K562 (cell line): ENCODE data around the gene UQCC2. TPM values are rescaled to one million over a fixed set of nuclear protein-coding genes. Genes with fewer than 3 reads are reported as not detected.

Experiments
- ATAC-seq: fragments of 200-7000 bp; cut with Tn5 transposase; 3 replicates; pipeline ENCODE4 v1.9.1; 2020; ENCODE audit warnings: moderate library complexity
- BruUV-seq: library from RNA; stranded (reverse); fragments of 400-500 nt; replicated peaks from 2 replicates; lab custom pipeline; 2021; lab: Mats Ljungman, UMichigan
- CTCF ChIA-PET: fragments of 300-600 bp; formaldehyde crosslinking; extraction: SDS; loops from one replicate; lab custom pipeline; 2021; ENCODE audit warnings: low intra/inter-chr PET ratio; lab: Yijun Ruan, JAX
- POLR2A ChIA-PET: fragments of 300-600, 350-650 bp; sonication (Branson Sonifier 250); formaldehyde crosslinking; extraction: SDS; loops from one replicate; lab custom pipeline; 2021; ENCODE audit warnings: antibody characterized with exemption, inconsistent platforms; lab: Yijun Ruan, JAX
- DNase-seq, 4 experiments: peaks; one replicate each; pipeline versions ENCODE4 v3.0.0 to v3.0.0-alpha.2; 2011 to 2018; ENCODE audit warnings: low spot score in 3 of 4, mixed read lengths in 3 of 4; ENCODE audit errors: extremely low read depth in 1 of 4
- FAIRE-seq: peaks from 2 replicates; lab custom pipeline; 2011; peaks lifted over from hg19 to GRCh38; lab: Jason Lieb, UNC
- H2AFZ ChIP-seq: 2 replicates; pipeline ENCODE4 v1.6.0; 2011; ENCODE audit warnings: low read depth, low read length, control low read depth, inconsistent platforms
- H3K27ac ChIP-seq: fragments of 200-600 bp; 3 replicates; pipeline ENCODE4 v1.8.0; 2011; ENCODE audit warnings: low read depth, mild to moderate bottlenecking, control low read depth, inconsistent platforms, low read length, moderate library complexity, mixed read lengths; ENCODE audit errors: extremely low read depth
- H3K27me3 ChIP-seq, 2 experiments: fragments of 300-600 bp in 1 of 2; 2 replicates in 1 of 2; 3 replicates in 1 of 2; pipeline versions ENCODE4 v1.6.0 to v1.8.0; 2011; ENCODE audit warnings: inconsistent platforms in 2 of 2, low read length in 2 of 2, mild to moderate bottlenecking in 1 of 2, mixed read lengths in 1 of 2, moderate library complexity in 1 of 2; ENCODE audit not compliant: control insufficient read depth in 2 of 2, insufficient read depth in 2 of 2
- H3K36me3 ChIP-seq: fragments of 300-600 bp; 3 replicates; pipeline ENCODE4 v1.8.0; 2011; ENCODE audit warnings: mild to moderate bottlenecking, low read length, inconsistent platforms; ENCODE audit not compliant: control insufficient read depth, insufficient read depth
- H3K4me1 ChIP-seq, 2 experiments: fragments of 200-600 bp in 1 of 2; replicated peaks in 1 of 2; 2 replicates in 1 of 2; 3 replicates in 1 of 2; pipeline versions ENCODE4 v1.5.1 to v1.8.0; 2011; ENCODE audit warnings: inconsistent platforms in 2 of 2, low read length in 2 of 2, mild to moderate bottlenecking in 1 of 2, mixed read lengths in 1 of 2, moderate library complexity in 1 of 2; ENCODE audit not compliant: control insufficient read depth in 2 of 2, insufficient read depth in 2 of 2
- H3K4me2 ChIP-seq: 2 replicates; pipeline ENCODE4 v1.6.1; 2011; ENCODE audit warnings: low read length, control low read depth, inconsistent platforms, mixed read lengths; ENCODE audit not compliant: insufficient read depth
- H3K4me3 ChIP-seq: fragments of 200-600 bp; sonication (generic), shearing (Covaris generic); 2 replicates; pipeline ENCODE4 v1.5.1; 2016; ENCODE audit warnings: control low read depth, inconsistent platforms
- H3K79me2 ChIP-seq: fragments of 200-600 bp; 3 replicates; pipeline ENCODE4 v1.8.0; 2011; ENCODE audit warnings: low read length, inconsistent platforms; ENCODE audit not compliant: control insufficient read depth, insufficient read depth
- H3K9ac ChIP-seq, 2 experiments: 2 replicates each; pipeline versions ENCODE4 v1.6.0 to v1.6.1; 2011; ENCODE audit warnings: low read depth in 2 of 2, low read length in 2 of 2, control low read depth in 1 of 2, inconsistent platforms in 1 of 2, mild to moderate bottlenecking in 1 of 2, mixed read lengths in 1 of 2; ENCODE audit not compliant: insufficient read depth in 1 of 2
- H3K9me1 ChIP-seq: one replicate; pipeline ENCODE4 v1.6.0; 2011; ENCODE audit warnings: inconsistent platforms, mild to moderate bottlenecking, low read length, moderate library complexity; ENCODE audit not compliant: control insufficient read depth, insufficient read depth
- H3K9me3 ChIP-seq: replicated peaks from 2 replicates; pipeline ENCODE4 v1.5.1; 2011; ENCODE audit warnings: low read depth, low read length, inconsistent platforms; ENCODE audit not compliant: control insufficient read depth, insufficient read depth
- H4K20me1 ChIP-seq: replicated peaks from 2 replicates; pipeline ENCODE4 v1.6.1; 2011; ENCODE audit warnings: low read length, inconsistent platforms, mixed read lengths; ENCODE audit not compliant: control insufficient read depth, insufficient read depth
- ARNT ChIP-seq, 2 experiments: fragments of 450-650 bp; IDR thresholded peaks; 2 replicates each; pipeline ENCODE4 v1.6.1; 2016; ENCODE audit warnings: mild to moderate bottlenecking in 1 of 2
- ETV1 ChIP-seq: fragments of 450-650 bp; conservative IDR thresholded peaks from 2 replicates; pipeline ENCODE4 v1.6.1; 2016; ENCODE audit warnings: missing genetic modification characterization, control low read depth, low read depth, missing compliant biosample characterization
- FOXJ3 ChIP-seq: sonication (generic); formaldehyde crosslinking; IDR thresholded peaks from 2 replicates; pipeline ENCODE4 v1.4.0; 2020; ENCODE audit warnings: mild to moderate bottlenecking, missing genetic modification reagents
- FOXP1 ChIP-seq: sonication (generic); formaldehyde crosslinking; IDR thresholded peaks from 2 replicates; pipeline ENCODE4 v1.8.0; 2022; ENCODE audit warnings: mild to moderate bottlenecking, missing genetic modification reagents
- MIER1 ChIP-seq: fragments of 450-650 bp; IDR thresholded peaks from 2 replicates; pipeline ENCODE4 v1.6.1; 2016; ENCODE audit warnings: antibody characterized with exemption, mild to moderate bottlenecking, low read depth
- NBN ChIP-seq: fragments of 450-650 bp; IDR thresholded peaks from 2 replicates; pipeline ENCODE4 v1.6.1; 2016; ENCODE audit warnings: low read depth, mild to moderate bottlenecking
- SAP30 ChIP-seq: fragments of 200-600 bp; sonication (generic); IDR thresholded peaks from 2 replicates; pipeline ENCODE4 v1.6.1; 2012; ENCODE audit warnings: borderline replicate concordance, low read depth, mild to moderate bottlenecking, moderate library complexity, low read length, control low read depth, inconsistent platforms; ENCODE audit not compliant: insufficient read depth, poor library complexity, severe bottlenecking
- SMAD2 ChIP-seq: fragments of 150-350 bp; IDR thresholded peaks from 2 replicates; pipeline ENCODE4 v1.6.1; 2014; ENCODE audit warnings: low read depth, mild to moderate bottlenecking, low read length
- TEAD1 ChIP-seq, 2 experiments: fragments of 450-650 bp in 1 of 2; sonication (generic) in 1 of 2; formaldehyde crosslinking; IDR thresholded peaks; 2 replicates each; pipeline versions ENCODE4 v1.4.0 to v1.8.0; 2020 to 2022; ENCODE audit warnings: mild to moderate bottlenecking in 2 of 2, missing genetic modification reagents in 1 of 2
- ZNF175 ChIP-seq: fragments of 200-800 bp; sonication (Bioruptor generic); IDR thresholded peaks from 2 replicates; pipeline ENCODE4 v1.6.1; 2016; ENCODE audit warnings: low read depth, mild to moderate bottlenecking, missing genetic modification characterization, missing compliant biosample characterization
- ZNF699 ChIP-seq: fragments of 250-450 bp; sonication (Bioruptor Pico); IDR thresholded peaks from 2 replicates; pipeline ENCODE4 v1.8.0; 2021; ENCODE audit warnings: mild to moderate bottlenecking, moderate library complexity; ENCODE audit not compliant: insufficient replicate concordance
- WGBS: fragments of 100-300 bp; shearing (Covaris generic); methylation state at CpG from one replicate; pipeline ENCODE4 v1.1.6; 2016; ENCODE audit warnings: low coverage, mixed read lengths; ENCODE audit not compliant: insufficient coverage; ENCODE audit errors: missing lambda C conversion rate; 5-methylcytosine and 5-hydroxymethylcytosine counted together
- in situ Hi-C: fragments of 300-500 bp; cut with MboI; formaldehyde crosslinking; loops from 4 replicates; pipeline ENCODE4 v1.15.0; 2018; ENCODE audit warnings: inconsistent platforms, mixed read lengths
- intact Hi-C: fragments of 100-400 bp; cut with micrococcal nuclease; formaldehyde crosslinking; loops from 2 replicates; pipeline ENCODE4 v1.14.2; 2022
- polyA plus RNA-seq, 8 experiments: library from polyadenylated mRNA; depleted of rRNA in 4 of 8; stranded (reverse) in 5 of 8; unstranded in 3 of 8; fragments of >200 nt; fragmentation: Nextera tagmentation in 2 of 8; fragmentation: Illumina TruSeq in 1 of 8; extraction: Ambion mirVana in 2 of 8; extraction: Trizol in 1 of 8; gene quantifications; 2 replicates each; pipeline versions ENCODE4 v1.2.1 to v1.2.3, GENCODE V29; 2011 to 2014; ENCODE audit warnings: inconsistent platforms in 1 of 8, missing spikeins in 1 of 8
- total RNA-seq, 7 experiments: library from RNA; depleted of rRNA in 6 of 7; stranded (reverse); fragments of >200 nt in 6 of 7; fragmentation: Illumina TruSeq in 2 of 7; extraction: Trizol in 2 of 7; gene quantifications; 2 replicates each; pipeline versions ENCODE4 v1.2.1 to v1.2.3, GENCODE V29; 2011 to 2021; ENCODE audit warnings: low replicate concordance in 1 of 7
- TF ChIP-seq, protein P1 (sequence below): fragments of 450-650 bp; IDR thresholded peaks from 2 replicates; pipeline ENCODE4 v1.6.1; 2016; ENCODE audit warnings: mild to moderate bottlenecking
- TF ChIP-seq, protein P2 (sequence below), 2 experiments: IDR thresholded peaks; 2 replicates each; pipeline ENCODE4 v1.6.1; 2011; ENCODE audit warnings: borderline replicate concordance in 1 of 2, control low read depth in 1 of 2, low read depth in 1 of 2, low read length in 1 of 2, mild to moderate bottlenecking in 1 of 2, mixed read lengths in 1 of 2, moderate library complexity in 1 of 2; ENCODE audit not compliant: insufficient read depth in 1 of 2, insufficient read length in 1 of 2, poor library complexity in 1 of 2, severe bottlenecking in 1 of 2; ENCODE audit errors: extremely low read depth in 1 of 2
- TF ChIP-seq, protein P3 (sequence below): IDR thresholded peaks from 3 replicates; pipeline ENCODE4 v1.6.1; 2011; ENCODE audit warnings: borderline replicate concordance, mild to moderate bottlenecking, moderate library complexity; ENCODE audit not compliant: insufficient read length; ENCODE audit errors: extremely low read depth

Gene UQCC2
- total and polyA plus RNA-seq, 9 of the 15 experiments (the other 6 are each of a cell fraction or from before 2014, with no cell fraction given) = 58.5 to 927 (median 158) TPM

DNA sequence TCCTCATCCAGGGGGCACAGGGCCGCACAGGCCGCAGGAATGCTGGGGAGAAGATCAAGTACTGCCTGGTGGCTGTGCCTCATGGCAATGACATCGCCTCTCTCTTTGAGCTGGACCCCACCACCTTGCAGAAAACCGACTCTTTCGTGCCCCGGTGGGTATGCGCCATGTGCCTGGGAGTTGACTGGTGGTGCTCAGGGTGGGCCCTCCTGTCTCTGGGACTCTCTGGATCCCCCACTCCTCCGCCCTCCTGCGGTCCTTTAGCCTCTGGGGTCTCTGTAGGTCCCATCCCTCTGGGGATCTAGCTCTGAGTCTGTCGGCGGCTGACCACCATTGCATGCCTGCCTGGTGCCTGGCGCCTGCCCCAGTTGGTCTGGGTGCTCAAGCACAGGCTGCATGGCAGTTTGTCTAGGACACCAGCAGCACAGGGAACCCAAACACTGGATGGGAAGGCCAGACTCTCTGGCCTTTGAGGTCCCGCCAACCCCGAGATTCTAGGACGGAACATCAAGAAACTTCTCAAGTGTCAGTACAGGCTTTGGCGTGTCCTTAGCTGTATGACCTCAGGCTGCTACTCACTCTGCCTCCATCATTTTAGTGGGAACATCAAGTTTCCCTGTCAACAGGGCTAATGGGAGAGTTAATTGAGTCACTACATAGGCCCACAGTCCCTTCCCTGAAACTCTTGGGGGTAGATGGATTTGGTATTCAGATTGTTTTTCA is 47.6 kb downstream of the UQCC2 start:
- Histone ChIP-seq H3K36me3 (peaks cover 66% of the 10 kb centered on the region), H3K4me1 (peaks cover 0 to 14% of the 10 kb centered on the region in 2 experiments; a peak in 3 of 5 replicates), H3K4me3 (no peak overlapping the region), H3K9ac (no peak overlapping the region), H3K27ac (no peak overlapping the region), H3K79me2 (no peaks in the 10 kb centered on the region), H3K4me2 (no peak overlapping the region), H3K9me1 (no peaks in the 10 kb centered on the region), H2AFZ (no peak overlapping the region), H4K20me1 (no peaks in the 10 kb centered on the region; the same call in 1 of the 2 replicates), H3K9me3 (no peaks in the 10 kb centered on the region), H3K27me3 (no peaks in the 10 kb centered on the region)
- in situ Hi-C loops = no loop called here
- no peak for DNase-seq
- peak; percentile 42 for FAIRE-seq
- POLR2A ChIA-PET = interaction anchor here (0.5 to 1.0 kb wide), 2 partner anchors 9 to 107 kb away, joined by 3 read pairs; no protein-coding TSS in a partner anchor
- CTCF ChIA-PET = no interaction called here
- no TSS peak for BruUV-seq
- intact Hi-C loops = no loop called here
- WGBS = 90% methylated on average over 16 of the region's 16 CpGs
- ATAC-seq = no peak
- no peak for TF ChIP-seq TEAD1 (CRISPR knock-in tag; IDR thresholded peaks at IDR 0.05)
- no peak for TF ChIP-seq FOXJ3 (CRISPR knock-in tag)
- TF ChIP-seq, protein P1, sequence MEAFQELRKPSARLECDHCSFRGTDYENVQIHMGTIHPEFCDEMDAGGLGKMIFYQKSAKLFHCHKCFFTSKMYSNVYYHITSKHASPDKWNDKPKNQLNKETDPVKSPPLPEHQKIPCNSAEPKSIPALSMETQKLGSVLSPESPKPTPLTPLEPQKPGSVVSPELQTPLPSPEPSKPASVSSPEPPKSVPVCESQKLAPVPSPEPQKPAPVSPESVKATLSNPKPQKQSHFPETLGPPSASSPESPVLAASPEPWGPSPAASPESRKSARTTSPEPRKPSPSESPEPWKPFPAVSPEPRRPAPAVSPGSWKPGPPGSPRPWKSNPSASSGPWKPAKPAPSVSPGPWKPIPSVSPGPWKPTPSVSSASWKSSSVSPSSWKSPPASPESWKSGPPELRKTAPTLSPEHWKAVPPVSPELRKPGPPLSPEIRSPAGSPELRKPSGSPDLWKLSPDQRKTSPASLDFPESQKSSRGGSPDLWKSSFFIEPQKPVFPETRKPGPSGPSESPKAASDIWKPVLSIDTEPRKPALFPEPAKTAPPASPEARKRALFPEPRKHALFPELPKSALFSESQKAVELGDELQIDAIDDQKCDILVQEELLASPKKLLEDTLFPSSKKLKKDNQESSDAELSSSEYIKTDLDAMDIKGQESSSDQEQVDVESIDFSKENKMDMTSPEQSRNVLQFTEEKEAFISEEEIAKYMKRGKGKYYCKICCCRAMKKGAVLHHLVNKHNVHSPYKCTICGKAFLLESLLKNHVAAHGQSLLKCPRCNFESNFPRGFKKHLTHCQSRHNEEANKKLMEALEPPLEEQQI = no peak
- no peak for TF ChIP-seq SAP30
- no peak for TF ChIP-seq ZNF699 (CRISPR knock-in tag)
- no peak for TF ChIP-seq NBN
- TF ChIP-seq, protein P2, sequence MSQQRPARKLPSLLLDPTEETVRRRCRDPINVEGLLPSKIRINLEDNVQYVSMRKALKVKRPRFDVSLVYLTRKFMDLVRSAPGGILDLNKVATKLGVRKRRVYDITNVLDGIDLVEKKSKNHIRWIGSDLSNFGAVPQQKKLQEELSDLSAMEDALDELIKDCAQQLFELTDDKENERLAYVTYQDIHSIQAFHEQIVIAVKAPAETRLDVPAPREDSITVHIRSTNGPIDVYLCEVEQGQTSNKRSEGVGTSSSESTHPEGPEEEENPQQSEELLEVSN (IDR thresholded peaks at IDR 0.05; ENCODE audit: borderline replicate concordance in 1 of 2, extremely low read depth in 1 of 2, insufficient read depth in 1 of 2, insufficient read length in 1 of 2, low read depth in 1 of 2, low read length in 1 of 2, poor library complexity in 1 of 2, severe bottlenecking in 1 of 2) = no peak
- TF ChIP-seq FOXP1 = no peak
- TF ChIP-seq MIER1 = no peak
- no peak for TF ChIP-seq SMAD2
- TF ChIP-seq ETV1 = no peak
- TF ChIP-seq, protein P3, sequence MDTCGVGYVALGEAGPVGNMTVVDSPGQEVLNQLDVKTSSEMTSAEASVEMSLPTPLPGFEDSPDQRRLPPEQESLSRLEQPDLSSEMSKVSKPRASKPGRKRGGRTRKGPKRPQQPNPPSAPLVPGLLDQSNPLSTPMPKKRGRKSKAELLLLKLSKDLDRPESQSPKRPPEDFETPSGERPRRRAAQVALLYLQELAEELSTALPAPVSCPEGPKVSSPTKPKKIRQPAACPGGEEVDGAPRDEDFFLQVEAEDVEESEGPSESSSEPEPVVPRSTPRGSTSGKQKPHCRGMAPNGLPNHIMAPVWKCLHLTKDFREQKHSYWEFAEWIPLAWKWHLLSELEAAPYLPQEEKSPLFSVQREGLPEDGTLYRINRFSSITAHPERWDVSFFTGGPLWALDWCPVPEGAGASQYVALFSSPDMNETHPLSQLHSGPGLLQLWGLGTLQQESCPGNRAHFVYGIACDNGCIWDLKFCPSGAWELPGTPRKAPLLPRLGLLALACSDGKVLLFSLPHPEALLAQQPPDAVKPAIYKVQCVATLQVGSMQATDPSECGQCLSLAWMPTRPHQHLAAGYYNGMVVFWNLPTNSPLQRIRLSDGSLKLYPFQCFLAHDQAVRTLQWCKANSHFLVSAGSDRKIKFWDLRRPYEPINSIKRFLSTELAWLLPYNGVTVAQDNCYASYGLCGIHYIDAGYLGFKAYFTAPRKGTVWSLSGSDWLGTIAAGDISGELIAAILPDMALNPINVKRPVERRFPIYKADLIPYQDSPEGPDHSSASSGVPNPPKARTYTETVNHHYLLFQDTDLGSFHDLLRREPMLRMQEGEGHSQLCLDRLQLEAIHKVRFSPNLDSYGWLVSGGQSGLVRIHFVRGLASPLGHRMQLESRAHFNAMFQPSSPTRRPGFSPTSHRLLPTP = no peak
- no peak for TF ChIP-seq ZNF175 (CRISPR knock-in tag)
- no peak for TF ChIP-seq ARNT (IDR thresholded peaks at IDR 0.05)
